PC-9 (cell line): ENCODE measurements around the gene ZNF311.

Experiments used
- CTCF ChIP-seq: fragments of 200-600 bp; sonication (generic); conservative IDR thresholded peaks from 2 replicates; pipeline ENCODE4 v1.6.1; 2017; ENCODE audit warnings: mixed run types, antibody characterized with exemption, mild to moderate bottlenecking, moderate library complexity
- EZH2 ChIP-seq: fragments of 200-600 bp; sonication (generic); IDR thresholded peaks from 2 replicates; pipeline ENCODE4 v1.8.0; 2017; ENCODE audit warnings: antibody characterized with exemption, low read depth

- TF ChIP-seq EZH2, result no peak
- no peak for TF ChIP-seq CTCF
Measured at GRCh38 chr6:28947831-28948270, 57.3 kb downstream of the ZNF311 start.
